HepG2 (cell line): Measurements from ENCODE around the gene MSRB3. TPM values are rescaled to one million over a fixed set of nuclear protein-coding genes. Genes with fewer than 3 reads are reported as not detected.

Source experiments
- ATAC-seq: fragments of 200-7000 bp; cut with Tn5 transposase; 3 replicates; pipeline ENCODE4 v1.9.1; 2020; ENCODE audit warnings: mild to moderate bottlenecking, moderate library complexity
- BruUV-seq: library from RNA; stranded (reverse); fragments of 400-500 nt; replicated peaks from 2 replicates; lab custom pipeline; 2021; lab: Mats Ljungman, UMichigan
- CTCF ChIA-PET: fragments of 300-600 bp; formaldehyde crosslinking; extraction: SDS; loops from one replicate; lab custom pipeline; 2021; ENCODE audit warnings: low total read pairs, inconsistent platforms, low intra/inter-chr PET ratio; lab: Yijun Ruan, JAX
- POLR2A ChIA-PET: fragments of 350-600 bp; sonication (Branson Sonifier 250); formaldehyde crosslinking; loops from one replicate; lab custom pipeline; 2020; ENCODE audit warnings: antibody characterized with exemption, inconsistent platforms; lab: Yijun Ruan, JAX
- DNase-seq: peaks from one replicate; pipeline ENCODE4 v3.0.0-alpha.2; 2015; ENCODE audit warnings: low spot score
- FAIRE-seq: peaks from 3 replicates; lab custom pipeline; 2011; peaks lifted over from hg19 to GRCh38; lab: Jason Lieb, UNC
- H2AFZ ChIP-seq: one replicate; pipeline ENCODE4 v1.6.1; 2011; ENCODE audit warnings: low read length, inconsistent platforms
- H3K27ac ChIP-seq: fragments of 300-600 bp; 3 replicates; pipeline ENCODE4 v1.8.0; 2011; ENCODE audit warnings: mixed run types, mild to moderate bottlenecking, mixed read lengths, low read length, inconsistent platforms; ENCODE audit not compliant: insufficient read depth; ENCODE audit errors: extremely low read length
- H3K27me3 ChIP-seq, 2 experiments: fragments of 200-600 bp in 1 of 2; 2 replicates in 1 of 2; 3 replicates in 1 of 2; pipeline versions ENCODE4 v1.6.0 to v1.8.0; 2011; ENCODE audit warnings: low read length in 2 of 2, mild to moderate bottlenecking in 2 of 2, moderate library complexity in 2 of 2, inconsistent platforms in 1 of 2; ENCODE audit not compliant: insufficient read depth in 2 of 2, control insufficient read depth in 1 of 2
- H3K36me3 ChIP-seq, 2 experiments: fragments of 200-600 bp in 1 of 2; replicated peaks in 1 of 2; 2 replicates in 1 of 2; 3 replicates in 1 of 2; pipeline versions ENCODE4 v1.5.1 to v1.8.0; 2011; ENCODE audit warnings: low read length in 2 of 2, inconsistent platforms in 1 of 2; ENCODE audit not compliant: insufficient read depth in 2 of 2, control insufficient read depth in 1 of 2
- H3K4me1 ChIP-seq: 2 replicates; pipeline ENCODE4 v1.5.1; 2012; ENCODE audit warnings: low read length, inconsistent platforms; ENCODE audit not compliant: insufficient read depth
- H3K4me2 ChIP-seq: 2 replicates; pipeline ENCODE4 v1.6.0; 2011; ENCODE audit warnings: low read depth, low read length, inconsistent platforms
- H3K4me3 ChIP-seq, 3 experiments: fragments of 200-600 bp in 1 of 3; sonication (generic), shearing (Covaris generic) in 1 of 3; replicated peaks in 1 of 3; 2 replicates each; pipeline ENCODE4 v1.5.1; 2011 to 2016; ENCODE audit warnings: low read length in 3 of 3, inconsistent platforms in 2 of 3, low read depth in 2 of 3, mild to moderate bottlenecking in 2 of 3, control low read depth in 1 of 3, mixed read lengths in 1 of 3; ENCODE audit not compliant: insufficient read depth in 1 of 3
- H3K79me2 ChIP-seq: one replicate; pipeline ENCODE4 v1.6.1; 2011; ENCODE audit warnings: low read length, inconsistent platforms; ENCODE audit not compliant: insufficient read depth
- H3K9ac ChIP-seq: 2 replicates; pipeline ENCODE4 v1.6.0; 2011; ENCODE audit warnings: mild to moderate bottlenecking, low read depth, low read length, inconsistent platforms; ENCODE audit not compliant: insufficient read depth
- H3K9me3 ChIP-seq: 2 replicates; pipeline ENCODE4 v1.5.1; 2012; ENCODE audit warnings: mild to moderate bottlenecking, low read length
- H4K20me1 ChIP-seq: 2 replicates; pipeline ENCODE4 v1.6.0; 2011; ENCODE audit warnings: inconsistent platforms, mild to moderate bottlenecking, low read length, moderate library complexity; ENCODE audit not compliant: insufficient read depth
- GABPB1 ChIP-seq: IDR thresholded peaks from 2 replicates; pipeline ENCODE4 v1.6.1; 2016; ENCODE audit warnings: mild to moderate bottlenecking, missing genetic modification reagents, moderate library complexity, missing compliant biosample characterization
- HES4 ChIP-seq: sonication (generic); formaldehyde crosslinking; IDR thresholded peaks from 2 replicates; pipeline ENCODE4 v1.9.0; 2021; ENCODE audit warnings: mild to moderate bottlenecking, missing genetic modification reagents, borderline replicate concordance
- HNRNPH1 ChIP-seq: fragments of 200-400 bp; formaldehyde crosslinking; optimal IDR thresholded peaks from 2 replicates; pipeline ENCODE3; 2017; ENCODE audit warnings: mild to moderate bottlenecking, low read depth, low read length
- KAT7 ChIP-seq: IDR thresholded peaks from 2 replicates; pipeline ENCODE4 v1.6.1; 2018; ENCODE audit warnings: borderline replicate concordance, missing compliant biosample characterization
- NFE2 ChIP-seq: sonication (generic); formaldehyde crosslinking; IDR thresholded peaks from 2 replicates; pipeline ENCODE4 v1.4.0; 2020; ENCODE audit warnings: missing genetic modification reagents
- PAWR ChIP-seq: sonication (generic); formaldehyde crosslinking; IDR thresholded peaks from 2 replicates; pipeline ENCODE4 v1.4.0; 2020; ENCODE audit warnings: missing genetic modification reagents, mild to moderate bottlenecking, borderline replicate concordance
- PLRG1 ChIP-seq: fragments of 450-650 bp; conservative IDR thresholded peaks from 2 replicates; pipeline ENCODE4 v1.6.1; 2016
- TFDP1 ChIP-seq: IDR thresholded peaks from 2 replicates; pipeline ENCODE4 v1.6.1; 2016; ENCODE audit warnings: missing compliant biosample characterization, missing genetic modification reagents, borderline replicate concordance
- ZBTB4 ChIP-seq: sonication (generic); formaldehyde crosslinking; IDR thresholded peaks from 2 replicates; pipeline ENCODE4 v1.4.0; 2020; ENCODE audit warnings: missing genetic modification reagents, mild to moderate bottlenecking, borderline replicate concordance
- ZNF580 ChIP-seq: IDR thresholded peaks from 2 replicates; pipeline ENCODE4 v1.6.1; 2016; ENCODE audit warnings: low read depth, borderline replicate concordance
- ZNF691 ChIP-seq: sonication (generic); formaldehyde crosslinking; IDR thresholded peaks from 2 replicates; pipeline ENCODE4 v1.4.0; 2020; ENCODE audit warnings: missing genetic modification reagents, low read depth, mild to moderate bottlenecking, borderline replicate concordance
- WGBS: methylation state at CpG from one replicate; pipeline ENCODE4 v1.1.6; 2017; ENCODE audit warnings: low lambda C conversion rate; 5-methylcytosine and 5-hydroxymethylcytosine counted together
- in situ Hi-C: cut with HindIII; loops from 2 replicates; pipeline ENCODE4 v1.10.0; 2017; ENCODE audit warnings: low pct_unique_long_range_greater_than_20kb; ENCODE audit not compliant: extremely low pct_ligation_motif_present
- intact Hi-C: fragments of 100-400 bp; cut with micrococcal nuclease; formaldehyde crosslinking; loops from one replicate; pipeline ENCODE4 v1.10.0; 2022; ENCODE audit not compliant: unreplicated experiment
- polyA plus RNA-seq, 8 experiments: library from polyadenylated mRNA; depleted of rRNA in 3 of 8; stranded (reverse) in 7 of 8; unstranded in 1 of 8; fragments of >200 nt; fragmentation: Illumina TruSeq in 4 of 8; extraction: Trizol in 4 of 8; gene quantifications; 2 replicates each; pipeline versions ENCODE4 v1.2.1 to v1.2.3, GENCODE V29; 2011 to 2016; ENCODE audit warnings: low read depth in 4 of 8, missing spikeins in 1 of 8, mixed read lengths in 1 of 8; ENCODE audit not compliant: insufficient read depth in 1 of 8
- total RNA-seq, 5 experiments: library from RNA; depleted of rRNA; stranded (reverse); fragments of >200 nt; fragmentation: Illumina TruSeq; extraction: Trizol; gene quantifications; 2 replicates each; pipeline ENCODE4 v1.2.3, GENCODE V29; 2016; ENCODE audit warnings: low read depth in 1 of 5

The MSRB3 gene
- total and polyA plus RNA-seq, 2 of the 13 experiments (the other 11 are each of a cell fraction or from before 2014, with no cell fraction given) = 1.5 to 1.9 TPM

GRCh38 chr12:65458718-65459117 is 180.2 kb downstream of the MSRB3 start:
- TF ChIP-seq ZBTB4 = no peak
- ChIA-PET CTCF (no interaction called here), POLR2A (no interaction called here)
- H3K27ac ChIP-seq = no peak overlapping the region
- no peak for FAIRE-seq
- in situ Hi-C loops = no loop called here
- no peaks in the 10 kb centered on the region for H3K27me3 ChIP-seq
- no peak overlapping the region for H3K4me3 ChIP-seq
- no TSS peak for BruUV-seq
- H3K9me3 ChIP-seq = no peaks in the 10 kb centered on the region
- no peaks in the 10 kb centered on the region for H3K4me1 ChIP-seq
- H3K79me2 ChIP-seq = no peaks in the 10 kb centered on the region
- no peak for DNase-seq
- no peak overlapping the region for H2AFZ ChIP-seq
- no peak overlapping the region for H3K9ac ChIP-seq
- no peaks in the 10 kb centered on the region for H4K20me1 ChIP-seq
- no peak overlapping the region for H3K4me2 ChIP-seq
- intact Hi-C loops = no loop called here
- WGBS = 83% methylated on average over 2 of the region's 2 CpGs
- no peak for ATAC-seq
- H3K36me3 ChIP-seq = no peaks in the 10 kb centered on the region

GRCh38 chr12:65459545-65459944 is 181.1 kb downstream of the MSRB3 start:
- Histone ChIP-seq H3K27ac (no peak overlapping the region), H3K27me3 (no peaks in the 10 kb centered on the region), H3K9ac (no peak overlapping the region), H3K9me3 (no peaks in the 10 kb centered on the region), H3K79me2 (no peaks in the 10 kb centered on the region), H3K36me3 (no peaks in the 10 kb centered on the region), H3K4me2 (no peak overlapping the region), H3K4me3 (no peak overlapping the region), H2AFZ (no peak overlapping the region), H4K20me1 (no peaks in the 10 kb centered on the region), H3K4me1 (no peaks in the 10 kb centered on the region)
- no TSS peak for BruUV-seq
- ChIA-PET POLR2A (no interaction called here), CTCF (no interaction called here)
- in situ Hi-C loops = no loop called here
- ATAC-seq = no peak
- intact Hi-C loops = no loop called here
- no peak for FAIRE-seq
- DNase-seq = no peak
- no peak for TF ChIP-seq HNRNPH1
- no peak for TF ChIP-seq NFE2 (CRISPR knock-in tag)
- no peak for TF ChIP-seq ZNF691 (CRISPR knock-in tag)
- no peak for TF ChIP-seq HES4 (CRISPR knock-in tag)
- no peak for TF ChIP-seq KAT7
- no peak for TF ChIP-seq PAWR
- TF ChIP-seq TFDP1 = no peak
- no peak for TF ChIP-seq PLRG1
- no peak for TF ChIP-seq GABPB1 (CRISPR knock-in tag)
- TF ChIP-seq ZNF580 (CRISPR knock-in tag) = no peak
